GM12878 (cell line): Measurements from ENCODE around the gene CHRNE. TPM values are rescaled to one million over a fixed set of nuclear protein-coding genes. Genes with fewer than 3 reads are reported as not detected.

Experiments used
- ATAC-seq: fragments of 200-7000 bp; cut with Tn5 transposase; 3 replicates; pipeline ENCODE4 v1.9.1; 2020; ENCODE audit warnings: mild to moderate bottlenecking, moderate library complexity
- BruUV-seq: library from RNA; stranded (reverse); fragments of 400-500 nt; replicated peaks from 2 replicates; lab custom pipeline; 2021; lab: Mats Ljungman, UMichigan
- CTCF ChIA-PET: fragments of 300-600 bp; sonication (Branson Sonifier 250); formaldehyde crosslinking; extraction: SDS; loops from one replicate; lab custom pipeline; 2021; ENCODE audit warnings: inconsistent platforms; lab: Yijun Ruan, JAX
- POLR2A ChIA-PET: fragments of 350-600 bp; formaldehyde crosslinking; extraction: SDS; loops from one replicate; lab custom pipeline; 2021; ENCODE audit warnings: inconsistent platforms; lab: Charles Lee
- RAD21 ChIA-PET: fragments of 300-600 bp; sonication (Branson Sonifier 250); formaldehyde crosslinking; loops from one replicate; lab custom pipeline; 2023; ENCODE audit warnings: antibody characterized with exemption; ENCODE audit not compliant: unreplicated experiment; lab: Charles Lee
- SMC1A ChIA-PET: fragments of 300-600 bp; sonication (Branson Sonifier 250); formaldehyde crosslinking; loops from one replicate; lab custom pipeline; 2023; ENCODE audit not compliant: unreplicated experiment, uncharacterized antibody; lab: Charles Lee
- DNase-seq: peaks from one replicate; pipeline ENCODE4 v3.0.0-alpha.2; 2011; ENCODE audit warnings: low read depth, low spot score
- FAIRE-seq: peaks from 3 replicates; lab custom pipeline; 2011; peaks lifted over from hg19 to GRCh38; lab: Jason Lieb, UNC
- H2AFZ ChIP-seq: 2 replicates; pipeline ENCODE4 v1.6.0; 2011; ENCODE audit warnings: low read depth, low read length, control low read depth; ENCODE audit not compliant: control insufficient read depth
- H3K27ac ChIP-seq: 2 replicates; pipeline ENCODE4 v1.5.1; 2011; ENCODE audit warnings: control low read depth; ENCODE audit not compliant: control insufficient read depth, insufficient read depth
- H3K27me3 ChIP-seq, 2 experiments: replicated peaks in 1 of 2; 2 replicates each; pipeline versions ENCODE4 v1.6.0 to v1.6.1; 2011; ENCODE audit warnings: low read length in 1 of 2; ENCODE audit not compliant: control insufficient read depth in 2 of 2, insufficient read depth in 2 of 2
- H3K36me3 ChIP-seq, 2 experiments: 2 replicates each; pipeline ENCODE4 v1.5.1; 2011; ENCODE audit warnings: low read length in 1 of 2; ENCODE audit not compliant: control insufficient read depth in 2 of 2, insufficient read depth in 2 of 2
- H3K4me1 ChIP-seq: 2 replicates; pipeline ENCODE4 v1.6.1; 2011; ENCODE audit warnings: mild to moderate bottlenecking, low read length, moderate library complexity, mixed read lengths; ENCODE audit not compliant: control insufficient read depth, insufficient read depth
- H3K4me2 ChIP-seq: 2 replicates; pipeline ENCODE4 v1.6.0; 2011; ENCODE audit warnings: control low read depth; ENCODE audit not compliant: control insufficient read depth, insufficient read depth
- H3K4me3 ChIP-seq: fragments of 200-600 bp; sonication (generic); 2 replicates; pipeline ENCODE4 v1.5.1; 2016
- H3K79me2 ChIP-seq: 2 replicates; pipeline ENCODE4 v1.6.0; 2011; ENCODE audit warnings: low read length; ENCODE audit not compliant: control insufficient read depth, insufficient read depth
- H3K9ac ChIP-seq: 2 replicates; pipeline ENCODE4 v1.8.0; 2011; ENCODE audit warnings: low read length, control low read depth, mixed read lengths; ENCODE audit not compliant: control insufficient read depth, insufficient read depth
- H3K9me3 ChIP-seq: replicated peaks from 3 replicates; pipeline ENCODE4 v1.5.1; 2011; ENCODE audit warnings: mild to moderate bottlenecking, low read length; ENCODE audit not compliant: control insufficient read depth, insufficient read depth
- H4K20me1 ChIP-seq: 2 replicates; pipeline ENCODE4 v1.6.0; 2011; ENCODE audit not compliant: control insufficient read depth, insufficient read depth
- BCL3 ChIP-seq: IDR thresholded peaks from 2 replicates; pipeline ENCODE4 v1.6.1; 2011; ENCODE audit warnings: borderline replicate concordance, low read depth, mild to moderate bottlenecking, moderate library complexity, low read length; ENCODE audit not compliant: insufficient read depth, poor library complexity, severe bottlenecking
- BCLAF1 ChIP-seq: fragments of 450-650 bp; IDR thresholded peaks from 2 replicates; pipeline ENCODE4 v1.6.1; 2017; ENCODE audit warnings: antibody characterized with exemption, mild to moderate bottlenecking, moderate library complexity
- CBX5 ChIP-seq: sonication (generic); IDR thresholded peaks from 2 replicates; pipeline ENCODE4 v1.6.1; 2016; ENCODE audit warnings: low read depth, moderate library complexity, mild to moderate bottlenecking, inconsistent platforms
- EGR1 ChIP-seq, 2 experiments: IDR thresholded peaks; 1 replicate in 1 of 2; 2 replicates in 1 of 2; pipeline ENCODE4 v1.6.1; 2011 to 2012; ENCODE audit warnings: low read depth in 2 of 2, low read length in 2 of 2, borderline replicate concordance in 1 of 2, mild to moderate bottlenecking in 1 of 2, moderate library complexity in 1 of 2
- LARP7 ChIP-seq: fragments of 450-650 bp; IDR thresholded peaks from 2 replicates; pipeline ENCODE4 v1.6.1; 2017; ENCODE audit warnings: mild to moderate bottlenecking
- NR2C1 ChIP-seq: fragments of 450-650 bp; IDR thresholded peaks from 2 replicates; pipeline ENCODE4 v1.6.1; 2017; ENCODE audit warnings: antibody characterized with exemption, mild to moderate bottlenecking, moderate library complexity
- PML ChIP-seq: IDR thresholded peaks from 2 replicates; pipeline ENCODE4 v1.6.1; 2012; ENCODE audit warnings: low read length, inconsistent platforms
- PRDM15 ChIP-seq: fragments of 450-650 bp; formaldehyde crosslinking; IDR thresholded peaks from 2 replicates; pipeline ENCODE4 v1.4.0; 2020; ENCODE audit warnings: mild to moderate bottlenecking, moderate library complexity
- RFX5 ChIP-seq: IDR thresholded peaks from 2 replicates; pipeline ENCODE4 v1.6.1; 2011; ENCODE audit warnings: low read depth, low read length, improper control_type of control experiment
- SUZ12 ChIP-seq: fragments of 200-600 bp; sonication (generic); IDR thresholded peaks from one replicate; pipeline ENCODE4 v1.6.1; 2018; ENCODE audit warnings: antibody characterized with exemption, mild to moderate bottlenecking; ENCODE audit not compliant: unreplicated experiment
- TCF3 ChIP-seq: IDR thresholded peaks from 2 replicates; pipeline ENCODE4 v1.6.1; 2012; ENCODE audit warnings: low read depth, mild to moderate bottlenecking, low read length, borderline replicate concordance; ENCODE audit not compliant: insufficient read depth
- TCF7 ChIP-seq: IDR thresholded peaks from 2 replicates; pipeline ENCODE4 v1.6.1; 2014; ENCODE audit warnings: antibody characterized with exemption, borderline replicate concordance
- ZNF24 ChIP-seq: fragments of 450-650 bp; IDR thresholded peaks from 2 replicates; pipeline ENCODE4 v1.6.1; 2017; ENCODE audit warnings: antibody characterized with exemption, mild to moderate bottlenecking
- WGBS: methylation state at CpG from one replicate; pipeline ENCODE4 v1.1.6; 2016; ENCODE audit warnings: low lambda C conversion rate; ENCODE audit not compliant: insufficient replicate concordance, insufficient coverage; ENCODE audit errors: missing lambda C conversion rate; 5-methylcytosine and 5-hydroxymethylcytosine counted together
- in situ Hi-C: fragments of 300-500 bp; cut with MboI; formaldehyde crosslinking; loops from 9 replicates; pipeline ENCODE4 v1.14.3; 2018; ENCODE audit warnings: mixed read lengths
- intact Hi-C: fragments of 100-400 bp; cut with micrococcal nuclease; formaldehyde crosslinking; loops from one replicate; pipeline ENCODE4 v1.14.2; 2022; ENCODE audit not compliant: unreplicated experiment
- polyA plus RNA-seq, 11 experiments: library from polyadenylated mRNA; depleted of rRNA in 4 of 11; unstranded in 6 of 11; stranded (reverse) in 5 of 11; fragments of >200 nt; fragmentation: Nextera tagmentation in 4 of 11; fragmentation: Illumina TruSeq in 1 of 11; extraction: Ambion mirVana in 4 of 11; extraction: Trizol in 1 of 11; gene quantifications; 1 replicate in 1 of 11; 2 replicates in 10 of 11; pipeline versions ENCODE4 v1.2.1 to v1.2.3, GENCODE V29; 2011 to 2016; ENCODE audit warnings: inconsistent platforms in 2 of 11, missing spikeins in 2 of 11, low read depth in 1 of 11
- total RNA-seq, 4 experiments: library from RNA; depleted of rRNA in 3 of 4; stranded (reverse); fragments of >200 nt in 3 of 4; fragmentation: Illumina TruSeq in 1 of 4; extraction: Trizol in 1 of 4; gene quantifications; 2 replicates each; pipeline versions ENCODE4 v1.2.1 to v1.2.3, GENCODE V29; 2013 to 2021

CHRNE gene
- total and polyA plus RNA-seq, 10 of the 15 experiments (the other 5 are each of a cell fraction or from before 2014, with no cell fraction given), result 0.05 to 0.11 (median 0.08) TPM; not detected in 6

- no peaks in the 10 kb centered on the region for H3K27me3 ChIP-seq
- no peaks in the 10 kb centered on the region for H4K20me1 ChIP-seq
- no peak overlapping the region for H3K27ac ChIP-seq
- POLR2A ChIA-PET, result no interaction called here
- no peak overlapping the region for H2AFZ ChIP-seq
- TF ChIP-seq NR2C1 (no peak), EGR1 (IDR thresholded peaks at IDR 0.05; ENCODE audit: borderline replicate concordance in 1 of 2, low read depth in 2 of 2, low read length in 2 of 2) (no peak), PML (no peak), CBX5 (no peak), BCL3 (no peak), RFX5 (no peak), LARP7 (no peak), PRDM15 (CRISPR knock-in tag) (no peak), SUZ12 (no peak), TCF7 (no peak), BCLAF1 (no peak), ZNF24 (no peak), TCF3 (no peak)
- TF ChIP-seq, all 136 proteins: peak for 0
- no peaks in the 10 kb centered on the region for H3K9me3 ChIP-seq
- DNase-seq (no peak), ATAC-seq (no peak), FAIRE-seq (no peak)
- CTCF ChIA-PET, result no interaction called here
- in situ Hi-C loops, result no loop called here
- 0 out of 4 replicates have a peak, but pooled peaks cover 0 to 3% of the 10 kb centered on the region in 2 experiments for H3K36me3 ChIP-seq
- no peak overlapping the region for H3K4me3 ChIP-seq
- no peak overlapping the region for H3K9ac ChIP-seq
- RAD21 ChIA-PET, result no interaction called here
- H3K4me2 ChIP-seq, result no peak overlapping the region
- 77% methylated on average over 8 of the region's 8 CpGs for WGBS
- H3K79me2 ChIP-seq, result no peaks in the 10 kb centered on the region
- no peaks in the 10 kb centered on the region for H3K4me1 ChIP-seq
- SMC1A ChIA-PET, result no interaction called here
- intact Hi-C loops, result no loop called here
- BruUV-seq, result no TSS peak
These were observed 30.1 kb downstream of the CHRNE start for GRCh38 chr17:4872786-4873185.
